ENCODE results near the gene RALB.

GRCh38 chr2:120204417-120204816, 48.2 kb upstream of the RALB start:
- no peak for TF ChIP-seq CTCF (IDR thresholded peaks at IDR 0.05; ENCODE audit: low read length)
- no peak for TF ChIP-seq EZH2phosphoT487 (IDR thresholded peaks at IDR 0.05; ENCODE audit: low read length)
